ENCODE results near the gene SAPCD1. TPM values are rescaled to one million over a fixed set of nuclear protein-coding genes. Genes with fewer than 3 reads are reported as not detected.

SAPCD1 gene
- total and polyA plus RNA-seq, 10 donors: 3.6 to 14.2 (median 6.4) TPM; not detected in 1

DNA sequence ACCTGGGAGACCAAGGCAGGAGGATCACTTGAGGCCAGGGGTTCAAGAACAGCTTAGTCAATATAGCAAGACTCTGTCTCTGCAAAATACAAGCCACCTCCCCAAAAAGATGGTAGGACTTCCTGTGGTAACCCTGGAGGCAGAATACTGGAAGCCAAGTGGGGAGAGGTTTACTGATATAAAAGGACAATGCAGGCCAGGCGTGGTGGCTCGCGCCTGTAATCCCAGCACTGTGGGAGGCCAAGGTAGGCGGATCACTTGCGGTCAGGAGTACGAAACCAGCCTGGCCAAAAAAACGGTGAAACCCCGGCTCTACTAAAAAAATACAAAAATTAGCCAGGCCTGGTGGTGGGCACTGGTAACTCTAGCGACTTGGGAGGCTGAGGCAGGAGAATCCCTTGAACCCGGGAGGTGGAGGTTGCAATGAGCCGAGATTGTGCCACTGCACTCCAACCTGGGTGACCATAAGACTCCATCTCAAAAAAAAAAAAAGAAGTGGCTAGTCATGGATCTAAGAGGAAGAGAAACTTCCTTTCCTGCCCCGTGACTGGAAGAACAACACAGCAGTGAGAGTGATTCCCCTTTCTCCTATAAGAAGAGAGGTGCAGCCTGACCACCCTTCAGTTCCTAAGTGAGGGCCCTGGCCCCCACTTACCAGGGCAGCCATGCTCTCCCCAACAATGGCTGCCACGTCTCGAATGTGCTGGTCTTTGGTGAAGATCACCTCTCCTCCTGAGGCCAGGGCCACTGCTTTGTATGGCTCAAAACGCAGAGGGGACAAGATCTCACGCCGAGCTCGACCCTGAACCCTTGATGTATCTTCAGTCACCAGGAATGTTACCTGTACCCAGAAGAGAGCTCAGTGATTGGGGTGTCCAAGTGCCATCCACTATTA lies 6.2 kb downstream of the SAPCD1 start:
- intact Hi-C loops (cut with DNase I; ENCODE audit: low total_unique reads): no loop called here
- H3K4me1 ChIP-seq: peaks cover 0 to 57% (median 33%) of the 10 kb centered on the region in 6 donors
- no peak overlapping the region for H3K4me3 ChIP-seq
- H3K27me3 ChIP-seq (replicated peaks in 1 of 7): no peaks in the 10 kb centered on the region
- H3K27ac ChIP-seq: peak overlapping the region in 4 of 8 donors; percentile 26 to 66 (median 38)
- DNase-seq: peak; percentile 61
- 78 to 89% (median 87%) methylated on average over 18 of the region's 18 CpGs for WGBS, 5 donors
- H3K36me3 ChIP-seq: no peaks in the 10 kb centered on the region
- H3K9me3 ChIP-seq: no peaks in the 10 kb centered on the region
- peak in 2 of 3 donors; percentile 14 to 40 for TF ChIP-seq POLR2AphosphoS5 (IDR thresholded peaks at IDR 0.05)
- no peak for TF ChIP-seq POLR2A (IDR thresholded peaks at IDR 0.05)
- TF ChIP-seq CTCF (IDR thresholded peaks at IDR 0.05 in 8 of 11, conservative IDR thresholded peaks at IDR 0.05 in 3 of 11): no peak

- no peaks in the 10 kb centered on the region for H3K27me3 ChIP-seq (replicated peaks in 1 of 7)
- WGBS, 5 donors: 57 to 67% (median 61%) methylated on average over 12 of the region's 12 CpGs
- no peak overlapping the region for H3K4me3 ChIP-seq
- peak overlapping the region in 3 of 8 donors; percentile 26 to 66 (median 51) for H3K27ac ChIP-seq
- intact Hi-C loops (cut with DNase I; ENCODE audit: low total_unique reads): no loop called here
- TF ChIP-seq CTCF (IDR thresholded peaks at IDR 0.05 in 8 of 11, conservative IDR thresholded peaks at IDR 0.05 in 3 of 11): peak; percentile 66 to 96 (median 86)
- TF ChIP-seq POLR2A (IDR thresholded peaks at IDR 0.05): no peak
- TF ChIP-seq POLR2AphosphoS5 (IDR thresholded peaks at IDR 0.05): peak; percentile 17 to 68 (median 55)
- H3K9me3 ChIP-seq: no peaks in the 10 kb centered on the region
- peaks cover 0 to 57% (median 33%) of the 10 kb centered on the region in 6 donors for H3K4me1 ChIP-seq
- H3K36me3 ChIP-seq: no peaks in the 10 kb centered on the region
- peak; percentile 96 for DNase-seq
These were observed 7.4 kb downstream of the SAPCD1 start for GRCh38 chr6:31769684-31770371.

GRCh38 chr6:31770860-31771259 lies 8.4 kb downstream of the SAPCD1 start:
- Histone ChIP-seq H3K4me3 (no peak overlapping the region), H3K9me3 (no peaks in the 10 kb centered on the region), H3K27me3 (replicated peaks in 1 of 7) (no peaks in the 10 kb centered on the region), H3K36me3 (no peaks in the 10 kb centered on the region), H3K27ac (no peak overlapping the region), H3K4me1 (peaks cover 0 to 64% (median 33%) of the 10 kb centered on the region in 6 donors)
- DNase-seq: no peak
- TF ChIP-seq POLR2A (IDR thresholded peaks at IDR 0.05) (no peak), POLR2AphosphoS5 (IDR thresholded peaks at IDR 0.05) (no peak), CTCF (IDR thresholded peaks at IDR 0.05 in 8 of 11, conservative IDR thresholded peaks at IDR 0.05 in 3 of 11) (no peak)
- intact Hi-C loops (cut with DNase I; ENCODE audit: low total_unique reads): no loop called here
- WGBS, 5 donors: 83 to 87% (median 85%) methylated on average over 2 of the region's 2 CpGs

- TF ChIP-seq POLR2AphosphoS5 (IDR thresholded peaks at IDR 0.05) (no peak), CTCF (IDR thresholded peaks at IDR 0.05 in 8 of 11, conservative IDR thresholded peaks at IDR 0.05 in 3 of 11) (no peak), POLR2A (IDR thresholded peaks at IDR 0.05) (no peak)
- H3K27ac ChIP-seq: peak overlapping the region in 1 of 8 donors; percentile 8
- no peaks in the 10 kb centered on the region for H3K36me3 ChIP-seq
- intact Hi-C loops (cut with DNase I; ENCODE audit: low total_unique reads): no loop called here
- peak; percentile 46 for DNase-seq
- peaks cover 6 to 75% (median 37%) of the 10 kb centered on the region in 6 donors for H3K4me1 ChIP-seq
- 70 to 81% (median 79%) methylated on average over 4 of the region's 4 CpGs for WGBS, 5 donors
- no peaks in the 10 kb centered on the region for H3K27me3 ChIP-seq (replicated peaks in 1 of 7)
- H3K4me3 ChIP-seq: no peak overlapping the region
- no peaks in the 10 kb centered on the region for H3K9me3 ChIP-seq
These were observed 9.5 kb downstream of the SAPCD1 start for GRCh38 chr6:31771992-31772358.
